Activated CD4-positive, alpha-beta T cell treated with anti-CD3 and anti-CD28 coated beads, Interleukin-2, amount 10 ng/mL, durations not matched to agents 24 days and 14 days (primary cell): Measurements from ENCODE around the gene CNTN4. TPM values are rescaled to one million over a fixed set of nuclear protein-coding genes. Genes with fewer than 3 reads are reported as not detected.
"Not testable (repeated sequence)": the region's sequence is repeated elsewhere in the genome, so short reads cannot be mapped to it uniquely, and the experiment has no call there.

Experiments used
- DNase-seq: peaks from one replicate; pipeline ENCODE4 v3.0.0; 2022
- H3K27ac Mint-ChIP-seq: one replicate; pipeline ENCODE4 v1.8.0; 2022; ENCODE audit warnings: mild to moderate bottlenecking, mixed read lengths
- H3K27me3 Mint-ChIP-seq: one replicate; pipeline ENCODE4 v1.8.0; 2022; ENCODE audit warnings: mixed read lengths
- H3K36me3 Mint-ChIP-seq: one replicate; pipeline ENCODE4 v1.8.0; 2022; ENCODE audit warnings: low read depth, mild to moderate bottlenecking, mixed read lengths
- H3K4me1 Mint-ChIP-seq: one replicate; pipeline ENCODE4 v1.8.0; 2021; ENCODE audit warnings: mixed read lengths
- H3K4me3 Mint-ChIP-seq: one replicate; pipeline ENCODE4 v1.8.0; 2022; ENCODE audit warnings: mild to moderate bottlenecking, moderate library complexity, mixed read lengths
- H3K9me3 Mint-ChIP-seq: one replicate; pipeline ENCODE4 v1.8.0; 2021; ENCODE audit warnings: mixed read lengths
- intact Hi-C: fragments of 100-400 bp; cut with micrococcal nuclease; formaldehyde crosslinking; loops from one replicate; pipeline ENCODE4 v1.15.1; 2023
- total RNA-seq: library from RNA; stranded (reverse); gene quantifications from 2 replicates; pipeline ENCODE4 v1.2.3, GENCODE V29; 2022

The CNTN4 gene
- total RNA-seq, 1 donor from 2014 or later = not detected

DNA sequence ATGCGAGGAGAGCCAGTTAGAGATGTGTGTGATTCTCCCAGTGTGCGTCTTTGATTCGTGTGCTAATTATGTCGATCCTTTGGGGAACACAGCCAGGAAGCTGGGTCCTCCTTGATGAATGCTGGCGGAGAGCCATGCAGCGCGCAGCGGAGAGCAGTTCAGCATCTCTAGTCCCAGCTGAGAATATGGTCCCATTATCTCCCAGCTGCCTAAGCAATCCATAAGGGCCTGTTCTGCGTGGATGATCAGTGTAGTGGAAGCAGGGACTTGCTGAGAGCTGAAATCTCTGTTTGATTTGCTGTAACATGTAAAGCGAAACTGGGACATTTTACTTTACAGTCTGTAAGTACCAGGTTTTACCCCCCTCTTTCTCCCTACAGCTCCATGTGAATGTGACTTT is 412.7 kb downstream of the CNTN4 start:
- H3K9me3 Mint-ChIP-seq = no peaks in the 10 kb centered on the region
- no peaks in the 10 kb centered on the region for H3K27me3 Mint-ChIP-seq
- intact Hi-C loops = no loop called here
- DNase-seq = no peak
- no peaks in the 10 kb centered on the region for H3K36me3 Mint-ChIP-seq
- no peak overlapping the region for H3K27ac Mint-ChIP-seq
- no peaks in the 10 kb centered on the region for H3K4me1 Mint-ChIP-seq
- no peak overlapping the region for H3K4me3 Mint-ChIP-seq

DNA sequence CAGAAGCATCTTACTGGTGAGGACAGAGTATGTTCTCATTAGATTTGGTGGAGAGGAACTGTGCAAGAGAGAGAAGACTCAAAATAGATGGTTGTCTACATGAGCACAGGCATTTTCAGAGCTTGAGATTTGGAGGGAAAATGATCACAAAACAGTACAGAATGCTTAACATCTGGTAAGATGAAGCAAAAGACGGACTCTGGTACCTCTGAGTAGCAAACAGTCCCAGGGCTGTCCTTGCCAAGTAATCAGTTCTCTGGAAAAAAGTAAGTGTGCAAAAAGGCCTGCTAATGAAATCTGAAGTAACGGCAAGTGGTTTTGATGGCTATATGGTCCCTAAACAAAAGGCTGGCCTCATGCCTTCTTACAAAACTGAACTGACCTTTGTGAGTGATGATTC is 414.2 kb downstream of the CNTN4 start:
- no peaks in the 10 kb centered on the region for H3K9me3 Mint-ChIP-seq
- H3K27me3 Mint-ChIP-seq = no peaks in the 10 kb centered on the region
- H3K27ac Mint-ChIP-seq = no peak overlapping the region
- no peak for DNase-seq
- H3K4me3 Mint-ChIP-seq = no peak overlapping the region
- H3K4me1 Mint-ChIP-seq = no peaks in the 10 kb centered on the region
- intact Hi-C loops = no loop called here
- H3K36me3 Mint-ChIP-seq = no peaks in the 10 kb centered on the region

DNA sequence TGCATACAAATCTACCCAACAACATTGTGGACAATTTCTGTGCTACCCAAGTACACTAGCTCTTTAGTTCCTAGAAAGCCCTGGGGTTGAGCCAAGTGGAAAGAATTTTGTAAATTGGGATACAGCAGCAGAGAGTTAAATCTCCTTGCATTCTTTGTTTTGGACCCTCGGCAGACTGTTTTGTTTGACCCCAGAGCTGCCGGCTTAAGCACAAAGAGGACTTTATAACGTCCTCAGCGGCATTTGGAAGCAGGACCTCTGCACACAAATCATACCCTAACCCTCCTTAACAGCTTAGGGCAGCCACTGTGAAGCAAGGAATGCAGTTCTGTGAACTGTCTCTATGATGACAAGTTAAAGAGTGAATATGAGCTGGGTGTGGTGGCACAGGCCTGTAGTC is 415.3 kb downstream of the CNTN4 start:
- Mint-ChIP-seq H3K27me3 (no peaks in the 10 kb centered on the region), H3K36me3 (no peaks in the 10 kb centered on the region), H3K9me3 (no peaks in the 10 kb centered on the region), H3K4me1 (no peaks in the 10 kb centered on the region), H3K4me3 (no peak overlapping the region), H3K27ac (no peak overlapping the region)
- DNase-seq = no peak
- intact Hi-C loops = no loop called here

DNA sequence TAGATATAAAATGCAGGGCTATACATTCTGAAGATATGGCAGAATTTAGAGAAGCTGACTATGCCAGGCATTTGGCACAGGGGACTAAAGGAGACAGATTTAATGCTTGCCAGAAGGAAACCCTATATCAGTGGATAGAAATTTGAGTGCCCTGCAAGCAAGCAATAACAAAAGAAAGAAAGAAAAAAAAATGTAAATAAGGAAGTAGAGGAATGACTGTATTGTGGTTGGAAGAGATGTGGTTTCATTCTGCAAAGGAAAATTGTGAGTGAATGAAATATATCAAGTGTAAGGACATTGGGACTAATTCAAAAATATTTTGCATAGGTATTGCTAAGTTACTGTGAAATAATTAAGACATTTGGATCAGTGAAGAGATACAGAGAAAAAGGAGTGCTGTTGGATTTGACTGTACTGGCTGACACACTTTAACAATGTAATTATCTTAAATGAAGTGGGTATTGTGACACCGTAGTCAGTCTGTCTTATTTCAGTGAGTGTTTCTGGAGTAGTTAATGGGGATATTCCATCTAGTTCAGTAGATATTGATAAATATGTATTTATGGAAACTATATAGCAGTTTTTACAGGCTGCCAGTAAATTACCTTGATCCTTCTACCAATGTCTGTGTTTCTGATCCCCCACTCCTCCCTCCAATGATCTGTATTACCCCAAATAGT is 418.2 kb downstream of the CNTN4 start:
- intact Hi-C loops = no loop called here
- no peak overlapping the region for H3K4me3 Mint-ChIP-seq
- no peak overlapping the region for H3K27ac Mint-ChIP-seq
- no peaks in the 10 kb centered on the region for H3K36me3 Mint-ChIP-seq
- DNase-seq = no peak
- H3K27me3 Mint-ChIP-seq = no peaks in the 10 kb centered on the region
- H3K9me3 Mint-ChIP-seq = no peaks in the 10 kb centered on the region
- H3K4me1 Mint-ChIP-seq = no peaks in the 10 kb centered on the region

DNA sequence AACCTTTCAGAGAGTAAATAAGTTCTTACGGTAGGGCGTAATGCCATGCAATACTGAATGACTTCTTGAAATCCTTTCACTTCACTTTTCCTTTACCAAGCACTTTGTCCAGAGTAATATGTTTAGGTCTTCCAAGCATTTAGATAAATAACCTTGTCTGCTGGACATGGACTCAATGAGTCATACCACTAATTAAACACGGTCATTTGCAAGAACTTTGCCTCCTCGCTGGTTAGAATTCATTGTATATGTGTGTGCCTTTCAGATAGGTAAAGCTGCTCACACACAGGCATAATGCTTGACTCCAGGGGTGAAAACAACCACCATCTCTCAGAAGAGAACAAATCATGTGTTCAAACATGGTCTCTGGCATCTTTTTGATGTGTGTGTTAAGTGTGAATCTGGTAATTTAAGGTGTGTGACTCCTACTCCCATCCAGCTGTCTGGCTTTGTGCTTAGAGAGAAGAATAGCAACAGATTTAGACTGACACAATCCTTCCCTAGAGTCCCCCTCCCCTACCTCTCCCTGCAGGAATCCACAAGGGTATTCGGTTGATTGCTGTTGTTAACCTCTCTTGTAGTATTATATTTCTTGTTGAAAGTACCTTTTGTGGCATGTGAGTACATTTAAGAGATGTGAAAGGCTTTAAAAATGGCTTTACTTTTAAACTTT is 419.0 kb downstream of the CNTN4 start:
- H3K4me3 Mint-ChIP-seq = no peak overlapping the region
- H3K27ac Mint-ChIP-seq = no peak overlapping the region
- no peak for DNase-seq
- intact Hi-C loops = no loop called here
- H3K4me1 Mint-ChIP-seq = no peaks in the 10 kb centered on the region
- no peaks in the 10 kb centered on the region for H3K27me3 Mint-ChIP-seq
- H3K36me3 Mint-ChIP-seq = no peaks in the 10 kb centered on the region
- no peaks in the 10 kb centered on the region for H3K9me3 Mint-ChIP-seq

- no peaks in the 10 kb centered on the region for H3K36me3 Mint-ChIP-seq
These were observed 424.7 kb downstream of the CNTN4 start for GRCh38 chr3:2523281-2523836.

DNA sequence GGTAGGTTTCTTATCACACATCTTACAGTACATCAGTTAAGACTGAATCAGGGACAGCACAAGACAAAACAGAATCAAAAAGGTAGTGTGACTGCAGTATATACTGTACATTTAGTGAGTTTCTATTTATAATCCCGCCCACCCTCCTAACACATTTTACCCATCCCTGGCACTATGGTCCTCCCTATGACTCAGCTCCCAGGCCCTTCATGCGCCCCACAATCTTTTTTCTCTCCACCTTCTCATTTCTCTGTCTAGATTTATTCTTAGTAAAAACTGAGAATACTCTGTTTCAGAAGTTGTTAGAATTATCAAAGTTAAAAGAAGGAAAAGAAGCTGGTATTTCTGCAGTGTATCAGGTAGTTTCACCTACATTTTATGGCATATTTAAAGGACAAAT is 427.3 kb downstream of the CNTN4 start:
- Mint-ChIP-seq H3K4me3 (no peak overlapping the region), H3K27ac (no peak overlapping the region), H3K4me1 (no peaks in the 10 kb centered on the region), H3K27me3 (no peaks in the 10 kb centered on the region), H3K9me3 (no peaks in the 10 kb centered on the region), H3K36me3 (no peaks in the 10 kb centered on the region)
- no peak for DNase-seq
- intact Hi-C loops = no loop called here

More at GRCh38 chr3:2523281-2523836, 424.7 kb downstream of the CNTN4 start:
- intact Hi-C loops = no loop called here
- Mint-ChIP-seq H3K27ac (no peak overlapping the region), H3K4me1 (no peaks in the 10 kb centered on the region), H3K27me3 (no peaks in the 10 kb centered on the region), H3K9me3 (no peaks in the 10 kb centered on the region), H3K4me3 (no peak overlapping the region)
- no peak for DNase-seq

DNA sequence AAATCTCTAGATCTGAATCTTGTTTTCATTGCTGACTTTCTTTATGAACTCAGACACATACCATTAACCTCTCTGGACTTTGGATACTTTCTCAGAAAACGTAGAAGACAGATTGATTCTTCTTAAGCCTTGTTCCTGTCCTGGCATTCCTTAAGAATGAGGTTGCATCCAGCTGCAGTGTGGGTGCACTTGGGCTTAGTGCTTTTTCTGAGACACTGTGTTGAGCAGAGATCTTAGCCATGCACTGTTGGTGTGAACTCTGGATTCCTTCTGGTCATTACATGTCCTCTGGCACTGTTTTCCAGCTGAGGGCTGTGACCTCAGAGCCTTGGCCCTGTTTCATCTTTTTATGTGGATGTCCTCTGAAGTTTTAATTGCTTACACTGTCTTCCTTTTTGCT is 428.3 kb downstream of the CNTN4 start:
- Mint-ChIP-seq H3K27ac (no peak overlapping the region), H3K4me3 (no peak overlapping the region), H3K27me3 (no peaks in the 10 kb centered on the region), H3K9me3 (no peaks in the 10 kb centered on the region), H3K36me3 (no peaks in the 10 kb centered on the region), H3K4me1 (no peaks in the 10 kb centered on the region)
- intact Hi-C loops = no loop called here
- DNase-seq = no peak

DNA sequence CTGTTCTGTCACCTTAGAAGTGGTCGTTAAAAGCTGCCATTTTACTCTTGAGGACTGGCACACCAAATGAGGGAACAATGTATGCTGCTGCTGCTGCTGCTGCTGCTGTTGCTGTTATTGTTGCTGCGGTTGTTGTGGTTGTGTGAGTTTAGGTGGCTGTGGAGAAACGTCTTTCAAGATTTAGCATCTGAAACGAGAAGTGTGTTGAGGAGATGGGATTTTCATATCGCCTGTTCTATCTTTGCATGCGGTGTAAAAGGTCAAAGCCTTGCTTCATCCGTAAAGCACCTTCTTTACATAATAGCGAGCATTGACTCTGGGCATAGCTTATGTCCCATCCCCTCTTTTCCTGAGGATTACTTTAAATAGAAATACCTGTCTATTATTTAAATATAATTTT is 428.7 kb downstream of the CNTN4 start:
- H3K4me1 Mint-ChIP-seq, H3K4me3 Mint-ChIP-seq, H3K27ac Mint-ChIP-seq, H3K9me3 Mint-ChIP-seq, H3K36me3 Mint-ChIP-seq, H3K27me3 Mint-ChIP-seq, intact Hi-C loops, DNase-seq: not testable (repeated sequence)

GRCh38 chr3:2534767-2535166 is 436.1 kb downstream of the CNTN4 start:
- intact Hi-C loops, DNase-seq, H3K4me3 Mint-ChIP-seq, H3K4me1 Mint-ChIP-seq, H3K9me3 Mint-ChIP-seq, H3K36me3 Mint-ChIP-seq, H3K27me3 Mint-ChIP-seq, H3K27ac Mint-ChIP-seq: not testable (repeated sequence)

GRCh38 chr3:2535206-2535605 is 436.5 kb downstream of the CNTN4 start:
- Mint-ChIP-seq H3K36me3 (no peaks in the 10 kb centered on the region), H3K9me3 (no peaks in the 10 kb centered on the region), H3K4me3 (no peak overlapping the region), H3K27me3 (no peaks in the 10 kb centered on the region), H3K4me1 (no peaks in the 10 kb centered on the region), H3K27ac (no peak overlapping the region)
- DNase-seq = no peak
- intact Hi-C loops = no loop called here

GRCh38 chr3:2536575-2536974 is 437.9 kb downstream of the CNTN4 start:
- Mint-ChIP-seq H3K27ac (no peak overlapping the region), H3K9me3 (no peaks in the 10 kb centered on the region), H3K27me3 (no peaks in the 10 kb centered on the region), H3K4me1 (no peaks in the 10 kb centered on the region), H3K36me3 (no peaks in the 10 kb centered on the region), H3K4me3 (no peak overlapping the region)
- intact Hi-C loops = no loop called here
- DNase-seq = no peak

DNA sequence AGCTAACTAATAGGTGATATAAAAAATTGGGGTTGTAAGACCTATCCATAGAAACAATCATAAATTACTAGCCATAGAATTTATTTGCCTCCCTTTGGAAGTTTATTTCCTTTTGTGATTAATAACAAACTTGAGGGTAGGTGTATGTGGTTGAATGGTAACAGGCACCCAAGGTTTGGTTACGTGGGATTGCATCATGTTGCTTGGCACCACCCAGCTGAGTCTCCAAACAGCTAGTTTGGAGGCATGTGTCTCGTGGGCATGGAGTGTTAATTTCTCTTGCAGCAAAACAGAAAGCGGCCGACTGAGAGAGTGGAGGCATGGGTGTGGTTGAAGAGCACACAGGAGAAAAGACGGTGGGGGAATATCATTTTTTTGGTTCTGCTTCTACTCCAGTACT is 441.4 kb downstream of the CNTN4 start:
- Mint-ChIP-seq H3K27ac (no peak overlapping the region), H3K4me3 (no peak overlapping the region), H3K9me3 (no peaks in the 10 kb centered on the region), H3K27me3 (no peaks in the 10 kb centered on the region), H3K4me1 (no peaks in the 10 kb centered on the region), H3K36me3 (no peaks in the 10 kb centered on the region)
- intact Hi-C loops = no loop called here
- no peak for DNase-seq

DNA sequence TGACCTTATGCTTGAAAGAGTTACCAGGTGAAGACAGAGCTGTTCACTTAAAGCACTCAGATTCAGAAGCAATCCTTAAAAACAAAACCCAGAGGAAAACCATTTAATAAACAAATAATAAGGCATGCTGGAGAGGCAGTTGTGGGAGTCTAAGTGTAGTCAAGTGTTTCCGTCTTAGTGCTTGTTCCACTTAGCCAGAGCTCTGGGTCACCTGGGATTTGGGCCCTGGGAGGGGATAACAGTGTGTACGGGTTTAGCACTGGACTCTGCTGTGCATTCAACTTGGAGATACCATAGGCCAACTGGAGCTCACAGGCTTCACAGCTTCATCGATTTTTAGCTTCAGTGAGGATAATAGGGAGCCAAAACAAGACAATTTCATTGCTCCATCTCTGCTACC is 444.6 kb downstream of the CNTN4 start:
- Mint-ChIP-seq H3K4me3 (no peak overlapping the region), H3K27me3 (no peaks in the 10 kb centered on the region), H3K36me3 (no peaks in the 10 kb centered on the region), H3K27ac (no peak overlapping the region), H3K9me3 (peaks cover 5% of the 10 kb centered on the region), H3K4me1 (no peaks in the 10 kb centered on the region)
- no peak for DNase-seq
- intact Hi-C loops = no loop called here

DNA sequence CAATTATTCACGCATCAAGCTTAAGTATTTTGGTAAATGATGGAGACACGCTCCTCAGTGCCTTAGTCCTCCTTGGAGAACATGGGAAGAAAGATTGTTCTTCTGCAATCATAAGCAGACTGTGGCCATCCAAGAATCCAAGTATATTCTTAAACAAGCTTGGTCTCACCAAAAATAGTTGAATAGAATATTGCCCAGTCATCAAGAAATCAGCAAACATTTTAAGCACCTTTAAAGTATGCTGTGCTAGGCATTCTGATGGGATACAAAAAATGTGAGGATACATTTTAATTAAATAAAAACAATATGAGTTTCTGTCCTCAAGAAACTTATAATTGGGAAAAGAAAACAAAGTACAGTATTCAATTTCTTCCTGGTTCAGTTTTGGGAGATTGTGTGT is 445.5 kb downstream of the CNTN4 start:
- Mint-ChIP-seq H3K4me1 (no peaks in the 10 kb centered on the region), H3K27ac (no peak overlapping the region), H3K27me3 (no peaks in the 10 kb centered on the region), H3K36me3 (no peaks in the 10 kb centered on the region), H3K4me3 (no peak overlapping the region), H3K9me3 (peaks cover 5% of the 10 kb centered on the region)
- intact Hi-C loops = no loop called here
- no peak for DNase-seq
